HepG2 (cell line): Measurements from ENCODE around the gene EPB41. TPM values are rescaled to one million over a fixed set of nuclear protein-coding genes. Genes with fewer than 3 reads are reported as not detected.

Source experiments
- CEBPG ChIP-seq: IDR thresholded peaks from 2 replicates; pipeline ENCODE4 v1.6.1; 2016
- CREB1 ChIP-seq, 2 experiments: fragments of 450-650 bp in 1 of 2; IDR thresholded peaks; 2 replicates each; pipeline ENCODE4 v1.6.1; 2016 to 2017; ENCODE audit warnings: control low read depth in 1 of 2, mild to moderate bottlenecking in 1 of 2, missing compliant biosample characterization in 1 of 2, missing genetic modification characterization in 1 of 2
- EED ChIP-seq: sonication (generic); formaldehyde crosslinking; IDR thresholded peaks from 2 replicates; pipeline ENCODE4 v1.5.0; 2020; ENCODE audit warnings: mild to moderate bottlenecking, missing genetic modification reagents
- HMGA1 ChIP-seq: sonication (generic); formaldehyde crosslinking; conservative IDR thresholded peaks from 2 replicates; pipeline ENCODE4 v1.4.0; 2020; ENCODE audit warnings: missing genetic modification reagents
- KLF12 ChIP-seq: sonication (generic); formaldehyde crosslinking; IDR thresholded peaks from 2 replicates; pipeline ENCODE4 v1.4.0; 2020; ENCODE audit warnings: missing genetic modification reagents, borderline replicate concordance
- KMT2B ChIP-seq: IDR thresholded peaks from 2 replicates; pipeline ENCODE4 v1.6.1; 2016; ENCODE audit warnings: missing genetic modification reagents, missing compliant biosample characterization
- MAFG ChIP-seq: sonication (generic); formaldehyde crosslinking; IDR thresholded peaks from 2 replicates; pipeline ENCODE4 v1.5.1; 2020; ENCODE audit warnings: mild to moderate bottlenecking, missing genetic modification reagents
- PLRG1 ChIP-seq: fragments of 450-650 bp; conservative IDR thresholded peaks from 2 replicates; pipeline ENCODE4 v1.6.1; 2016
- RFXANK ChIP-seq: IDR thresholded peaks from 2 replicates; pipeline ENCODE4 v1.6.1; 2016
- SETDB1 ChIP-seq: sonication (generic); formaldehyde crosslinking; IDR thresholded peaks from 2 replicates; pipeline ENCODE4 v1.5.1; 2020; ENCODE audit warnings: missing genetic modification reagents, mild to moderate bottlenecking, borderline replicate concordance
- SIN3A ChIP-seq: IDR thresholded peaks from 2 replicates; pipeline ENCODE4 v1.6.1; 2011; ENCODE audit warnings: low read depth, mild to moderate bottlenecking, control low read depth, low read length, borderline replicate concordance
- STAG1 ChIP-seq: sonication (generic); formaldehyde crosslinking; IDR thresholded peaks from 2 replicates; pipeline ENCODE4 v1.4.0; 2020; ENCODE audit warnings: missing genetic modification reagents
- TOE1 ChIP-seq: sonication (generic); formaldehyde crosslinking; IDR thresholded peaks from 2 replicates; pipeline ENCODE4 v1.4.0; 2020; ENCODE audit warnings: mild to moderate bottlenecking, missing genetic modification reagents
- ZNF441 ChIP-seq: sonication (generic); formaldehyde crosslinking; IDR thresholded peaks from 2 replicates; pipeline ENCODE4 v1.7.0; 2021; ENCODE audit warnings: missing genetic modification reagents, borderline replicate concordance
- ZNF543 ChIP-seq: sonication (generic); formaldehyde crosslinking; IDR thresholded peaks from 2 replicates; pipeline ENCODE4 v1.4.0; 2020; ENCODE audit warnings: mild to moderate bottlenecking, missing genetic modification reagents
- ZNF567 ChIP-seq: sonication (generic); formaldehyde crosslinking; IDR thresholded peaks from 2 replicates; pipeline ENCODE4 v1.8.1; 2023; ENCODE audit warnings: mild to moderate bottlenecking, missing genetic modification reagents, borderline replicate concordance
- ZNF747 ChIP-seq: sonication (generic); formaldehyde crosslinking; IDR thresholded peaks from 2 replicates; pipeline ENCODE4 v1.8.1; 2023; ENCODE audit warnings: missing genetic modification reagents, mild to moderate bottlenecking, borderline replicate concordance
- polyA plus RNA-seq, 8 experiments: library from polyadenylated mRNA; depleted of rRNA in 3 of 8; stranded (reverse) in 7 of 8; unstranded in 1 of 8; fragments of >200 nt; fragmentation: Illumina TruSeq in 4 of 8; extraction: Trizol in 4 of 8; gene quantifications; 2 replicates each; pipeline versions ENCODE4 v1.2.1 to v1.2.3, GENCODE V29; 2011 to 2016; ENCODE audit warnings: low read depth in 4 of 8, missing spikeins in 1 of 8, mixed read lengths in 1 of 8; ENCODE audit not compliant: insufficient read depth in 1 of 8
- total RNA-seq, 5 experiments: library from RNA; depleted of rRNA; stranded (reverse); fragments of >200 nt; fragmentation: Illumina TruSeq; extraction: Trizol; gene quantifications; 2 replicates each; pipeline ENCODE4 v1.2.3, GENCODE V29; 2016; ENCODE audit warnings: low read depth in 1 of 5
- TF ChIP-seq, protein P1 (sequence below): sonication (generic); formaldehyde crosslinking; IDR thresholded peaks from 2 replicates; pipeline ENCODE4 v1.4.0; 2020; ENCODE audit warnings: missing genetic modification reagents
- TF ChIP-seq, protein P2 (sequence below): sonication (generic); formaldehyde crosslinking; IDR thresholded peaks from 2 replicates; pipeline ENCODE4 v1.4.0; 2020; ENCODE audit warnings: missing genetic modification reagents
- TF ChIP-seq, protein P3 (sequence below): sonication (generic); formaldehyde crosslinking; IDR thresholded peaks from 2 replicates; pipeline ENCODE4 v1.4.0; 2020; ENCODE audit warnings: missing genetic modification reagents, borderline replicate concordance
- TF ChIP-seq, protein P4 (sequence below): sonication (generic); formaldehyde crosslinking; IDR thresholded peaks from 2 replicates; pipeline ENCODE4 v1.8.0; 2022; ENCODE audit warnings: missing genetic modification reagents, mild to moderate bottlenecking, borderline replicate concordance

Gene EPB41
- total and polyA plus RNA-seq, 2 of the 13 experiments (the other 11 are each of a cell fraction or from before 2014, with no cell fraction given): 34.5 to 46.7 TPM

DNA sequence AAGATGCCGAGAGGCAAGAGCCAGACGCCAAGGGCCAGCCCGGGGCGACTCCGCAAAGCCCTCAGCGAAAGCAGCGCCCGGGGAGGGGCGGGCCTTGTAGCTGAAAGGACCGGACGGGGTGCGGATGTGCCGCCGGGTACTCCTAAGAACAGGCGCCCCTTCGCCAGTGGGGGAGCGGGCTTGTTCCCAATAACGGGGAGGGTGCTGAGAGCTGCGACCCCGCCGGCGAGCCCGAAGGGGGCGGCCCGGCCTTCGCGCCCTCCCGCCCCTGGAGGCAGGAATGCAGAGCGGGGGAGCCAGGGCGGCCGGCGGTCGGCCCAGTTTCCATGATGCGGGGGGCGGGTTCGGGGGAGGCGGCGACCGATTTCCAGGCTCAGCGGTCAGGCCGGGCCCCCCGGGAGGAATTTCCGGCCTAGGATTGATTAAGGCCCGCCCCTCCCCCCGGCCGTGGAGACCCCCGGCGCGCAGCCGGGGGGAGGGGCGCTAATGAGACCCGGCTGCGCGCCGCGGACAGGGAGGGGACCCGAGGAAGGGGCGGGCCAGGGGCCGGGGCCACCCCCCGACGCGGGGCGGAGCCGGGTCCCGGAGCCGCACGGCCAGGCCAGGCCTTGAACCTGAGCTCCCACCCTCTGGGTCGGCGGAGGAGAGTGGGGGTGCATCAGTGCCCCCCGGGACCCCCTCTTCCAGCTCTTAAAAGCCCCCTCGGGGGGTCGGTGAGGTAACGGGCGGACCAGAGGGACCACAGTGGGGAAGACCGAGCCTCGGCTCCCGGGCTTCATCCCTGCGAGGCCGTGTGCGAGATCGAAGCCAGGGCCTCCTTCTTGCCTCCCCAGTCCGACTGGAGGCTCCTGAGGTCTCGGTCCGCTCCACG is 210.2 kb downstream of the EPB41 start (continued):
- TF ChIP-seq ZNF747 (CRISPR knock-in tag) (no peak), CREB1 (IDR thresholded peaks at IDR 0.05) (no peak), CREB1 (CRISPR knock-in tag; IDR thresholded peaks at IDR 0.05) (no peak), TOE1 (CRISPR knock-in tag) (no peak), SETDB1 (CRISPR knock-in tag) (no peak), HMGA1 (no peak), MAFG (no peak), ZNF441 (CRISPR knock-in tag) (no peak), ZNF543 (CRISPR knock-in tag) (no peak), CEBPG (no peak), KLF12 (CRISPR knock-in tag) (no peak), SIN3A (no peak), KMT2B (CRISPR knock-in tag) (no peak), EED (CRISPR knock-in tag) (no peak), PLRG1 (no peak), RFXANK (CRISPR knock-in tag) (no peak; the same call in 1 of the 2 replicates), ZNF567 (CRISPR knock-in tag) (0 out of 2 replicates have a peak, but pooled peaks have one; percentile 47), STAG1 (CRISPR knock-in tag) (no peak)
- TF ChIP-seq, protein P1, sequence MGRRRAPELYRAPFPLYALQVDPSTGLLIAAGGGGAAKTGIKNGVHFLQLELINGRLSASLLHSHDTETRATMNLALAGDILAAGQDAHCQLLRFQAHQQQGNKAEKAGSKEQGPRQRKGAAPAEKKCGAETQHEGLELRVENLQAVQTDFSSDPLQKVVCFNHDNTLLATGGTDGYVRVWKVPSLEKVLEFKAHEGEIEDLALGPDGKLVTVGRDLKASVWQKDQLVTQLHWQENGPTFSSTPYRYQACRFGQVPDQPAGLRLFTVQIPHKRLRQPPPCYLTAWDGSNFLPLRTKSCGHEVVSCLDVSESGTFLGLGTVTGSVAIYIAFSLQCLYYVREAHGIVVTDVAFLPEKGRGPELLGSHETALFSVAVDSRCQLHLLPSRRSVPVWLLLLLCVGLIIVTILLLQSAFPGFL (CRISPR knock-in tag): no peak
- TF ChIP-seq, protein P2, sequence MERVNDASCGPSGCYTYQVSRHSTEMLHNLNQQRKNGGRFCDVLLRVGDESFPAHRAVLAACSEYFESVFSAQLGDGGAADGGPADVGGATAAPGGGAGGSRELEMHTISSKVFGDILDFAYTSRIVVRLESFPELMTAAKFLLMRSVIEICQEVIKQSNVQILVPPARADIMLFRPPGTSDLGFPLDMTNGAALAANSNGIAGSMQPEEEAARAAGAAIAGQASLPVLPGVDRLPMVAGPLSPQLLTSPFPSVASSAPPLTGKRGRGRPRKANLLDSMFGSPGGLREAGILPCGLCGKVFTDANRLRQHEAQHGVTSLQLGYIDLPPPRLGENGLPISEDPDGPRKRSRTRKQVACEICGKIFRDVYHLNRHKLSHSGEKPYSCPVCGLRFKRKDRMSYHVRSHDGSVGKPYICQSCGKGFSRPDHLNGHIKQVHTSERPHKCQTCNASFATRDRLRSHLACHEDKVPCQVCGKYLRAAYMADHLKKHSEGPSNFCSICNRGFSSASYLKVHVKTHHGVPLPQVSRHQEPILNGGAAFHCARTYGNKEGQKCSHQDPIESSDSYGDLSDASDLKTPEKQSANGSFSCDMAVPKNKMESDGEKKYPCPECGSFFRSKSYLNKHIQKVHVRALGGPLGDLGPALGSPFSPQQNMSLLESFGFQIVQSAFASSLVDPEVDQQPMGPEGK (CRISPR knock-in tag): peak; percentile 86
- TF ChIP-seq, protein P3, sequence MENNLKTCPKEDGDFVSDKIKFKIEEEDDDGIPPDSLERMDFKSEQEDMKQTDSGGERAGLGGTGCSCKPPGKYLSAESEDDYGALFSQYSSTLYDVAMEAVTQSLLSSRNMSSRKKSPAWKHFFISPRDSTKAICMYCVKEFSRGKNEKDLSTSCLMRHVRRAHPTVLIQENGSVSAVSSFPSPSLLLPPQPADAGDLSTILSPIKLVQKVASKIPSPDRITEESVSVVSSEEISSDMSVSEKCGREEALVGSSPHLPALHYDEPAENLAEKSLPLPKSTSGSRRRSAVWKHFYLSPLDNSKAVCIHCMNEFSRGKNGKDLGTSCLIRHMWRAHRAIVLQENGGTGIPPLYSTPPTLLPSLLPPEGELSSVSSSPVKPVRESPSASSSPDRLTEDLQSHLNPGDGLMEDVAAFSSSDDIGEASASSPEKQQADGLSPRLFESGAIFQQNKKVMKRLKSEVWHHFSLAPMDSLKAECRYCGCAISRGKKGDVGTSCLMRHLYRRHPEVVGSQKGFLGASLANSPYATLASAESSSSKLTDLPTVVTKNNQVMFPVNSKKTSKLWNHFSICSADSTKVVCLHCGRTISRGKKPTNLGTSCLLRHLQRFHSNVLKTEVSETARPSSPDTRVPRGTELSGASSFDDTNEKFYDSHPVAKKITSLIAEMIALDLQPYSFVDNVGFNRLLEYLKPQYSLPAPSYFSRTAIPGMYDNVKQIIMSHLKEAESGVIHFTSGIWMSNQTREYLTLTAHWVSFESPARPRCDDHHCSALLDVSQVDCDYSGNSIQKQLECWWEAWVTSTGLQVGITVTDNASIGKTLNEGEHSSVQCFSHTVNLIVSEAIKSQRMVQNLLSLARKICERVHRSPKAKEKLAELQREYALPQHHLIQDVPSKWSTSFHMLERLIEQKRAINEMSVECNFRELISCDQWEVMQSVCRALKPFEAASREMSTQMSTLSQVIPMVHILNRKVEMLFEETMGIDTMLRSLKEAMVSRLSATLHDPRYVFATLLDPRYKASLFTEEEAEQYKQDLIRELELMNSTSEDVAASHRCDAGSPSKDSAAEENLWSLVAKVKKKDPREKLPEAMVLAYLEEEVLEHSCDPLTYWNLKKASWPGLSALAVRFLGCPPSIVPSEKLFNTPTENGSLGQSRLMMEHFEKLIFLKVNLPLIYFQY (CRISPR knock-in tag): no peak; the same call in 1 of the 2 replicates
- TF ChIP-seq, protein P4, sequence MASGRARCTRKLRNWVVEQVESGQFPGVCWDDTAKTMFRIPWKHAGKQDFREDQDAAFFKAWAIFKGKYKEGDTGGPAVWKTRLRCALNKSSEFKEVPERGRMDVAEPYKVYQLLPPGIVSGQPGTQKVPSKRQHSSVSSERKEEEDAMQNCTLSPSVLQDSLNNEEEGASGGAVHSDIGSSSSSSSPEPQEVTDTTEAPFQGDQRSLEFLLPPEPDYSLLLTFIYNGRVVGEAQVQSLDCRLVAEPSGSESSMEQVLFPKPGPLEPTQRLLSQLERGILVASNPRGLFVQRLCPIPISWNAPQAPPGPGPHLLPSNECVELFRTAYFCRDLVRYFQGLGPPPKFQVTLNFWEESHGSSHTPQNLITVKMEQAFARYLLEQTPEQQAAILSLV (CRISPR knock-in tag): no peak
